Measurements from ENCODE around the gene USP8. TPM values are rescaled to one million over a fixed set of nuclear protein-coding genes. Genes with fewer than 3 reads are reported as not detected.
"Not testable (repeated sequence)": the region's sequence is repeated elsewhere in the genome, so short reads cannot be mapped to it uniquely, and the experiment has no call there.

The USP8 gene
- total RNA-seq, 4 donors from 2014 or later = 30.8 to 49.3 (median 46.8) TPM

DNA sequence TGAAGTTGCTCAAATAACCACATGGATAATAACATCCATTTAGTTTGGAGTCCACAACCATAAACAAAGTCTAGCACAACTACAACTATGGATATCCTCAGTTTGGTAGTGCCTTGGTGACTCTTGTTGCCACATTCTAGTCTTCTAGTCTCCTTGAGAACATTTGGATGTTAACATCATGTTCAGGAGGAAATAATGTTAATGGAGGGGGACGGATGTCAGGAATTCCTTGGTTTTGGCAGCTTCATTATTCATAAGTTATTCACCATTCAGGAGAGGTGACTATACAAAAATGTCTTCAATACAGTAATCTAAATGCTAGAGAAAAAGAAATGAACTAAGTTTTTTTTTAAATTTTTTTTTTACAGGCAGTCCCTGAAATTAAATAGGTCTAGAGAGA lies 42.8 kb upstream of the USP8 start:
- no peaks in the 10 kb centered on the region for H3K36me3 ChIP-seq
- no peaks in the 10 kb centered on the region for H3K4me1 ChIP-seq
- no peak for TF ChIP-seq POLR2A (IDR thresholded peaks at IDR 0.05)
- TF ChIP-seq, protein P1, sequence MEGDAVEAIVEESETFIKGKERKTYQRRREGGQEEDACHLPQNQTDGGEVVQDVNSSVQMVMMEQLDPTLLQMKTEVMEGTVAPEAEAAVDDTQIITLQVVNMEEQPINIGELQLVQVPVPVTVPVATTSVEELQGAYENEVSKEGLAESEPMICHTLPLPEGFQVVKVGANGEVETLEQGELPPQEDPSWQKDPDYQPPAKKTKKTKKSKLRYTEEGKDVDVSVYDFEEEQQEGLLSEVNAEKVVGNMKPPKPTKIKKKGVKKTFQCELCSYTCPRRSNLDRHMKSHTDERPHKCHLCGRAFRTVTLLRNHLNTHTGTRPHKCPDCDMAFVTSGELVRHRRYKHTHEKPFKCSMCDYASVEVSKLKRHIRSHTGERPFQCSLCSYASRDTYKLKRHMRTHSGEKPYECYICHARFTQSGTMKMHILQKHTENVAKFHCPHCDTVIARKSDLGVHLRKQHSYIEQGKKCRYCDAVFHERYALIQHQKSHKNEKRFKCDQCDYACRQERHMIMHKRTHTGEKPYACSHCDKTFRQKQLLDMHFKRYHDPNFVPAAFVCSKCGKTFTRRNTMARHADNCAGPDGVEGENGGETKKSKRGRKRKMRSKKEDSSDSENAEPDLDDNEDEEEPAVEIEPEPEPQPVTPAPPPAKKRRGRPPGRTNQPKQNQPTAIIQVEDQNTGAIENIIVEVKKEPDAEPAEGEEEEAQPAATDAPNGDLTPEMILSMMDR (IDR thresholded peaks at IDR 0.05 in 4 of 5, conservative IDR thresholded peaks at IDR 0.05 in 1 of 5) = no peak
- intact Hi-C loops (cut with DNase I; ENCODE audit: low total_unique reads) = no loop called here
- no peaks in the 10 kb centered on the region for H3K27me3 ChIP-seq
- no peak for DNase-seq
- H3K4me3 ChIP-seq = no peak overlapping the region
- in situ Hi-C loops (cut with MboI; ENCODE audit: low sequenced_read_pairs in 4 of 4) = no loop called here
- no peak for ATAC-seq
- no peaks in the 10 kb centered on the region for H3K9me3 ChIP-seq
- no peak overlapping the region for H3K27ac ChIP-seq

DNA sequence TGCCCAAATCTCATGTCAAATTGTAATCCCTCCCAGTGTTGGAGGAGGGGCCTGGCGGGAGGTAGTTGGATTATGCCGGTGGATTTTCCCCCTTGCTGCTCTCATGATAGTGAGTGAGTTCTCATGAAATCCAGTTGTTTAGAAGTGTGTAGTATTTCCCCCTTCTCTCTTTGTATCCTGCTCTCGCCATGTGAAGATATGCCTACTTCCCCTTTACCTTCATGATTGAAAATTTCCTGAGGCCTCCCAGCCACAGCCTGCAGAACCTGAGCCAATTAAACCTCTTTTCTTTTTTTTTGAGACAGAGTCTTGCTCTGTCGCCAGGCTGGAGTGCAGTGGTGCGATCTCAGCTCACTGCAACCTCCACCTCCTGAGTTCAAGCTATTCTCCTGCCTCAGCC lies 41.8 kb upstream of the USP8 start:
- H3K9me3 ChIP-seq; ATAC-seq; H3K27me3 ChIP-seq; DNase-seq; H3K4me1 ChIP-seq; H3K27ac ChIP-seq; H3K4me3 ChIP-seq; in situ Hi-C loops (cut with MboI; ENCODE audit: low sequenced_read_pairs in 4 of 4); H3K36me3 ChIP-seq; intact Hi-C loops (cut with DNase I; ENCODE audit: low total_unique reads): not testable (repeated sequence)

- Histone ChIP-seq H3K27ac (no peak overlapping the region), H3K4me1 (no peaks in the 10 kb centered on the region), H3K4me3 (no peak overlapping the region), H3K27me3 (no peaks in the 10 kb centered on the region), H3K9me3 (no peaks in the 10 kb centered on the region), H3K36me3 (no peaks in the 10 kb centered on the region)
- DNase-seq (no peak), ATAC-seq (no peak)
- TF ChIP-seq, protein P1 (IDR thresholded peaks at IDR 0.05 in 4 of 5, conservative IDR thresholded peaks at IDR 0.05 in 1 of 5) = no peak
- TF ChIP-seq POLR2A (IDR thresholded peaks at IDR 0.05) = no peak
- in situ Hi-C loops (cut with MboI; ENCODE audit: low sequenced_read_pairs in 4 of 4) = no loop called here
- intact Hi-C loops (cut with DNase I; ENCODE audit: low total_unique reads) = no loop called here
These were observed 33.5 kb upstream of the USP8 start for GRCh38 chr15:50390554-50391264.

DNA sequence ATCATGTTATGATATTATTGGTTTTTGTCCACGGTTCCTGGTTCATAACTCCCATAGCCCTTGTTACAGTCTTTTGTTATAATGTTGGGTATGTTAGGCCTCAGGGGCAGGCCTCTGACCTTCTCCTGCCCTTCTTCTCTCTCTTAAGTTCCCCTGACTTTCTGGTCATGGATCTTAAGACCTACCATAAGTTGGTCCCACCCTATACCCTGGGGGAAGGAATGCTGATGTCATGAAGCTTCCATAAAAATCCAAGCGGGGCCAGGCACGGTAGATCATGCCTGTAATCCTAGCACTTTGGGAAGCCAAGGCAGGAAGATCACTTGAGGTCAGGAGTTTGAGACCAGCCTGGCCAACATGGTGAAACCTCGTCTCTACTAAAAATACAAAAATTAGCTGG lies 32.6 kb upstream of the USP8 start:
- in situ Hi-C loops (cut with MboI; ENCODE audit: low sequenced_read_pairs in 4 of 4); ATAC-seq; H3K4me3 ChIP-seq; H3K9me3 ChIP-seq; H3K36me3 ChIP-seq; intact Hi-C loops (cut with DNase I; ENCODE audit: low total_unique reads); H3K4me1 ChIP-seq; H3K27me3 ChIP-seq; H3K27ac ChIP-seq; DNase-seq: not testable (repeated sequence)

GRCh38 chr15:50411870-50412269 lies 12.3 kb upstream of the USP8 start:
- intact Hi-C loops (cut with DNase I; ENCODE audit: low total_unique reads) = no loop called here
- Histone ChIP-seq H3K4me3 (no peak overlapping the region), H3K27ac (no peak overlapping the region), H3K9me3 (no peaks in the 10 kb centered on the region), H3K4me1 (no peaks in the 10 kb centered on the region), H3K27me3 (no peaks in the 10 kb centered on the region), H3K36me3 (no peaks in the 10 kb centered on the region)
- no peak for TF ChIP-seq POLR2A (IDR thresholded peaks at IDR 0.05)
- TF ChIP-seq, protein P1 (IDR thresholded peaks at IDR 0.05 in 4 of 5, conservative IDR thresholded peaks at IDR 0.05 in 1 of 5) = no peak
- no peak for DNase-seq
- ATAC-seq = no peak
- in situ Hi-C loops (cut with MboI; ENCODE audit: low sequenced_read_pairs in 4 of 4) = loop anchor here in 1 of 4 donors (25.0 kb wide), 1 partner anchor 100 kb away; no protein-coding TSS in a partner anchor

DNA sequence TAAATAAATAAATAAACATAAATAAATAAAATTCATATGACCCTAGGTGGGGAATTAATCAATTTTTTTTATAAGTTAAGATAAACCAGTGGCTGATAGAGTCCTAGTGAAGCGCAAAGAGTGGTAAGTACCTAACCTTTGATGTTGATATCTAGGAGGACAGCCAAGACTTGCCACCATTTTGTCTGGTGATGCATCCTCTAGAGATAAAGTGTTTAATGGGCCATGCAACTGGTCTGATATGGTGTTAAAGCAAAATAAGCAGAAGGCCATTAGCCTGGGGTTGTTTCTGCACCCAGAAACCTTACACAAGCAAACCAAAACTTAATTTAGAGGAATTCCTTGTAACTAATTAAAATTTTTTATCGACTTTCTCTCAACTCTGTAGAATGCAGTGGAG lies 9.6 kb upstream of the USP8 start:
- DNase-seq = no peak
- no peaks in the 10 kb centered on the region for H3K4me1 ChIP-seq
- intact Hi-C loops (cut with DNase I; ENCODE audit: low total_unique reads) = no loop called here
- in situ Hi-C loops (cut with MboI; ENCODE audit: low sequenced_read_pairs in 4 of 4) = loop anchor here in 1 of 4 donors (25.0 kb wide), 1 partner anchor 98 kb away; no protein-coding TSS in a partner anchor
- TF ChIP-seq, protein P1 (IDR thresholded peaks at IDR 0.05 in 4 of 5, conservative IDR thresholded peaks at IDR 0.05 in 1 of 5) = no peak
- no peak for TF ChIP-seq POLR2A (IDR thresholded peaks at IDR 0.05)
- H3K36me3 ChIP-seq = no peaks in the 10 kb centered on the region
- no peaks in the 10 kb centered on the region for H3K27me3 ChIP-seq
- no peak overlapping the region for H3K4me3 ChIP-seq
- ATAC-seq = no peak
- H3K27ac ChIP-seq = no peak overlapping the region
- no peaks in the 10 kb centered on the region for H3K9me3 ChIP-seq

Measured in gastrocnemius medialis (tissue), 4 donors.